HG03103 (cell line): Measurements from ENCODE around the gene ZFYVE1.
A peak's percentile ranks its signal among the peaks of the same experiment; 100 is the strongest.
"Not testable (repeated sequence)": the region's sequence is repeated elsewhere in the genome, so short reads cannot be mapped to it uniquely, and the experiment has no call there.

Experiments
- ATAC-seq: cut with Tn5 transposase; IDR thresholded peaks from one replicate; pipeline ENCODE4 v1.9.1; 2021; ENCODE audit warnings: low read depth; ENCODE audit not compliant: unreplicated experiment

Gene ZFYVE1, protein sequence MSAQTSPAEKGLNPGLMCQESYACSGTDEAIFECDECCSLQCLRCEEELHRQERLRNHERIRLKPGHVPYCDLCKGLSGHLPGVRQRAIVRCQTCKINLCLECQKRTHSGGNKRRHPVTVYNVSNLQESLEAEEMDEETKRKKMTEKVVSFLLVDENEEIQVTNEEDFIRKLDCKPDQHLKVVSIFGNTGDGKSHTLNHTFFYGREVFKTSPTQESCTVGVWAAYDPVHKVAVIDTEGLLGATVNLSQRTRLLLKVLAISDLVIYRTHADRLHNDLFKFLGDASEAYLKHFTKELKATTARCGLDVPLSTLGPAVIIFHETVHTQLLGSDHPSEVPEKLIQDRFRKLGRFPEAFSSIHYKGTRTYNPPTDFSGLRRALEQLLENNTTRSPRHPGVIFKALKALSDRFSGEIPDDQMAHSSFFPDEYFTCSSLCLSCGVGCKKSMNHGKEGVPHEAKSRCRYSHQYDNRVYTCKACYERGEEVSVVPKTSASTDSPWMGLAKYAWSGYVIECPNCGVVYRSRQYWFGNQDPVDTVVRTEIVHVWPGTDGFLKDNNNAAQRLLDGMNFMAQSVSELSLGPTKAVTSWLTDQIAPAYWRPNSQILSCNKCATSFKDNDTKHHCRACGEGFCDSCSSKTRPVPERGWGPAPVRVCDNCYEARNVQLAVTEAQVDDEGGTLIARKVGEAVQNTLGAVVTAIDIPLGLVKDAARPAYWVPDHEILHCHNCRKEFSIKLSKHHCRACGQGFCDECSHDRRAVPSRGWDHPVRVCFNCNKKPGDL

GRCh38 chr14:73026845-73027542, at the start of gene ZFYVE1:
TSS of gene ZFYVE1 (minus strand) at chr14:73027106. CDS start at chr14:73024508, 2,598 bp downstream.
- peak; percentile 96 for ATAC-seq

DNA sequence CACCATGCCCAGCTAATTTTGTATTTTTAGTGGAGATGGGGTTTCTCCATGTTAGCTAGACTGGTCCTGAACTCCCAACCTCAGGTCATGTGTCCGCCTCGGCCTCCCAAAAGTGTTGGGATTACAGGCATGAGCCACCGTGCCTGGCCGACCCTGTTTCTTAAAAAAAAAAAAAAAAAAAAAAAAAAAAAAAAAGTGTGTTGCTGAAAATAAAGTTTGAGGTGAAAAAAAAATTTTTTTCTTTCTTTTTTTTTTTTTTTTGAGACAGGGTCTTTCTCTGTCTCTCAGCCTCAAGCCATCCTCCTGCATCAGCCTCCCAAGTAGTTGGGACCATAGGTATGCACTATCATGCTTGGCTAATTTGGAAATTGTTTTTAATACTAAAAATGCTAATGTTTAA, 42.7 kb upstream of the ZFYVE1 start:
- no peak for ATAC-seq

DNA sequence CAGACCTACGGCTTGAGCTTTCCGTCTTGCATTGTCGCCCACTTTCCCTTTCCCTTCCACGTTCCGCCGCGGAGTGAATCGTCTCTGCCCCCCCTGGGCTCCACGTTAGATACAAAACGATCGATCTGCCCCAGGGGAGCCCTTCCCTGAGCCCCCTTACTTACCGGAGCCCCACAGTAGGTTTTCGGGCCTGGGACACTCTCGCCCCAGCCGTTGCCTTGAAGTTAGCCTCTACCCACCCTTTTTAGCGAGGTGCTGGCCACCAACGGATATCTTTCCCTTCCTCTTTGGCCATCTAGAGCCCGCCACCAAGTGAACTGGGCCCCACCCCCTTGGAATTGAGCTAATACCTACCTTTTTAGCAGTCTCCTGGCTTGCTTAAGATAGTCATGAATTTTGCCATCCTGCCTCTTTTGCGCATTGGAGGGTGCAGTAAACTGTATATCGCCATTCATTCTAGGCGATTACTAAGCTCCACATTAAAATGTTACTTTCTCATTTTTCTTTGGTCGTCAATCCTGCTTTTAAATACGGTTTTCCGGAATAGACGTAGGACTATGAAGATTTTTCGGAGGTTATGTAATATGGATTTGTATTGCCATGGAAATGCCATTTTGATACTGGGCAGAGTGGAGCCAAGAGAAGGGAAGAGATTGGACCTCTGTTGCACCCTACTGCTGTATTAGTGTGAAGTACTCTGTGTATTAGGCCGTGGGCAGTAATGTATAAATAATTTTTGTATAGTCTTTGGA, 32.2 kb upstream of the ZFYVE1 start:
- ATAC-seq = no peak

- ATAC-seq = peak; percentile 86
These were observed 31.5 kb upstream of the ZFYVE1 start, which contains the start of gene RBM25 for GRCh38 chr14:73058224-73058921. TSS of gene RBM25 (plus strand) at chr14:73058534. CDS start at chr14:73071642, 13,108 bp downstream.

DNA sequence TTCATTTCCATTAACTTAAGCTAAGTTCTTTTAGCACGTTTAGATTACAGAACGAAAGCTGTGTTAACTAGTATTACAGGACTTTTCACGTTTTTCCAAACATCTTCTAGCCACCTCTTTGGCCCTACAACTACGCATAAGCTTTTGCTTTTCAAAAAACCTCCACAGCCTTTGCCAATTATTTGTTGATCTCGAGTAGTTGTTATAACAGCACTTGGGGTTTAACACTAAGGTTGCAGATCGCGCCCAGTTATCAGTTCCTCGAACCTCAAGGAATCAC, 31.0 kb upstream of the ZFYVE1 start:
- no peak for ATAC-seq

GRCh38 chr14:73055251-73055650, 28.3 kb upstream of the ZFYVE1 start:
- ATAC-seq = no peak

GRCh38 chr14:73049428-73049827, 22.5 kb upstream of the ZFYVE1 start:
- no peak for ATAC-seq

- ATAC-seq = no peak
These were observed 20.9 kb upstream of the ZFYVE1 start for GRCh38 chr14:73047808-73048207.

DNA sequence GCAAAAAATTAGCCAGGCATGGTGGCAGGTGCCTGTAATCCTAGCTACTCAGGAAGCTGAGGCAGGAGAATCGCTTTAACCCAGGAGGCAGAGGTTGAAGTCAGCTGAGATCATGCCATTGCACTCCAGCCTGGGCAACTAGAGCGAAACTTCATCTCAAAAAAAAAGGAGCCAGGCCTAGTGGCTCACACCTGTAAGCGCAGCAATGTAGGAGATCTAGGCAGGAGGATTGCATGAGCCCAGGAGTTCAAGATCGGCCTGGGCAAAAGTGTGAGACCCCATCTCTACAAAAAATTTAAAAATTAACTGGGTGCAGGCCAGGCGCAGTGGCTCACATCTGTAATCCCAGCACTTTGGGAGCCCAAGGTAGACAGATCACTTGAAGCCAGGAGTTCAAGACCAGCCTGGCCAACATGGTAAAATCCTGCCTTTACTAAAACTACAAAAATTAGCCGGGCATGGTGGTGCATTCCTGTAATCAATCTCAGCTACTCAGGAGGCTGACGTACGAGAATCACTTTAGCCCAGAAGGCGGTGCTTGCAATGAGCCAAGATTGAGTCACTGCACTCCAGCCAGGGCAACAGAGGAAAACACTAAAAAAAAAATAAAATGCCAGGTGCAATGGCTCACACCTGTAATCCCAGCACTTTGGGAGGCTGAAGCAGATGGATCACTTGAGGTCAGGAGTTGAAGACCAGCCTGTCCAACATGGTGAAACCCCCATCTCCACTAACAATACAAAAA, 10.0 kb upstream of the ZFYVE1 start:
- not testable (repeated sequence) for ATAC-seq

DNA sequence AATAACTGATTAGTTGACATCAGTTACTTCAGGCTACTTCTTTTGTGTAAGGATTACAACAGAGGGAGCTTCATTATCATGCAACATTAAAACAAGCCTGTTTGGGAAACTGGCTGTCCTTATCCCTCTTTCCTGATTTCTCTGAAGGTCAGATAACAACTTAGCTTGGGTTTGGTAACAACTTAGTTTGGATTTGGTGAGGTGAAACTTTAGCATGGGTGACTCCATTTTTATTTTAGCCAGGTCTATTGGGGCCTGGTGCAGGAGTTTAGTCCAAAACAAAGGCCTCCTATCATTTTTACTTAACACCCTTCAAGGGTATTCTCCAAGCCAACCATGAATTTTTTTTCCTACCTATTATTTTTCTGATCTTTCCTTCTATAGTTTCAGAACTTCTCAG, 1.1 kb upstream of the ZFYVE1 start:
- ATAC-seq = no peak

DNA sequence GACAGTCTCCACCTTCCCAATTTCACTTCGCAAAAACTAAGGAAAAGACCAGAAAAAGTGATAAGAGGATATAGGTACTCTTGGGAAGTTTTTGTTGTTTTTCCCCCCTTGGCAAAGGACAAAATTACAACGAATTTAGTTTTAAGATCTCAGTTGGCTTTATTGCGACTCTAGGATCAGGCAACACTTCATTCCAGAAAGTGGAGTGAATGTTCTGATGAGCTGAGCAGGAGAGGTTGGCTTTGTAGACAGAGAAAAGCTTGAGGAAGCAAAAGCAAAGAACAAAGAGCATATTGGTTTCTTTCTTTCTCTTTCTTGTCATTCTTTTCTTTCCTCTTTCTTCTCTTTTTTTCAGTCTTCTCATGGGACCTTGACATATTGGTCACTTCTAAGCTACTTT, 640 bp upstream of the ZFYVE1 start:
- ATAC-seq = no peak

DNA sequence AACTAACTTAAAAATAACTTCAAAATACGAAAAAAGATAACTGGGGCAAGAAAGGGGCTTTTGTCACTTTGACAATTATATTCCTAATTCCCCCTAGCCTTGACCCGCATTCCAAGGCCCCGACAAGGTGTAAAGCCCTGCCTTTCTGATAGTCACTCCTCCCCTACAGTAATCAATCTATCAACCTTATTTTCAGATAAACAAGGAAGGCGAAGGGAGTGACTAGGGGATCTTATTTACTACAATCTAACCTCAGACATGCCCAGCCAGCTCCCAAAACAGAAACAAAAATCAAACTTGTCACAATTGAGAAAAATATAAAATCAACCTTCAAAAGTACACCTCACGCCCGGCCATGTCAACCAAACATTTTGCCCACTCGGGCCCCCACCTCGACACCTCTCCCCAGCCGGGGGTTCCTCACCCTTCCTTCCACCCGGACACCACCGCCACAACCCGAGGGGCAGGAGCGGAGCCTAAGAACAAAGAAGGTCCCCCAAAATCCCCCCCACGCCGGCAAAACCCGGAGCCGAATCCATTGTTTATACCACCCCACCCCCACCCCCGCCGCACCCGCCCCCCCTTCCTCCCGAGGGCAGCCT, 562 bp downstream of the ZFYVE1 start:
- no peak for ATAC-seq

DNA sequence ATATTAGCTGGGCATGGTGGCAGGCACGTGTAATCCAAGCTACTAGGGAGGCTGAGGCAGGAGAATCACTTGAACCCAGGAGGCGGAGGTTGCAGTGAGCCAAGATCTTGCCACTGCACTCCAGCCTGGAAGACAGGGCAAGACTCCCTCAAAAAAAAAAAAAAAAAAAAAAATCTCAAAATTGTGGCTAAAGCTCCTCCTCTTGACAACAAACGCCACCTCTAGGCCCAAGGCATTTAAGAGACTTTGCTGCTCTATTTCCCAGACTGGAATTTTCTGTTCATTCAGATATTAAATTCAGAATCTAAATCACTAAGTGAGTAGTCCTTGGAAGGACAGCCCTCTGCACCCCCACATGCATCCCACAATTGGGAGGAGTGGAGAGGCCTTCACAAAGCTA, 1.4 kb downstream of the ZFYVE1 start:
- ATAC-seq = no peak

- no peak for ATAC-seq
These were observed 4.9 kb downstream of the ZFYVE1 start for GRCh38 chr14:73022051-73022450.

DNA sequence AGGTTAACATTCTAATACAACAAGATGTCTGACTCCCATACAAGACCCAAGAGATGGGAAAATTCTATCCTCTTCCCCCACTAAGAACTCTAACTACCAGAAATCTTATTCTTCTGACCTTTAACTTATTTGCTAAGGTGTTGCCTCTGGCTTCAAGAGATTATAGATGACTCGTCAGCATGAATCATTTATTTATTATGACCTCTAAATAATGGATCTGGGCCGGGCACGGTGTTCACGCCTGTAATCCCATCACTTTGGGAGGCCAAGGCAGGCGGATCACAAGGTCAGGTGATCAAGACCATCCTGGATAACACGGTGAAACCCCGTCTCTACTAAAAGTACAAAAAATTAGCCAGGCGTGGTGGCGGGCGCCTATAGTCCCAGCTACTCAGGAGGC, 10.9 kb downstream of the ZFYVE1 start:
- not testable (repeated sequence) for ATAC-seq

DNA sequence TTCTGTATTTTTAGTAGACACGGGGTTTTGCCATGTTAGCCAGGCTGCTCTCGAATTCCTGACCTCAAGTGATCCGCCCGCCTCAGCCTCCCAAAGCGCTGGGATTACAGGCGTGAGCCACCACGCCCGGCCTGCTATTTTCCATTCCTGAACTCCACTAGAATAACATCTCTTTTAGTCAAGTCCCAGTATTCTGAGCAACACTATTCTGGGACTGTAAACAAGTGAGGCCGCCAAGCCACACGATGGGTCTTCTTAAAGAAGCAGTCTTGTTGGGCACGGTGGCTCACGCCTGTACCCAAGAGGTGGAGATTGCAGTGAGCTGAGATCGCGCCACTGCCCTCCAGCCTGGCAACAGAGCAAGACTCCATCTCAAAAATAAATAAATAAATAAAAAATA, 11.4 kb downstream of the ZFYVE1 start:
- not testable (repeated sequence) for ATAC-seq

- no peak for ATAC-seq
These were observed 12.8 kb downstream of the ZFYVE1 start for GRCh38 chr14:73014105-73014504.

GRCh38 chr14:73011189-73011588, 15.7 kb downstream of the ZFYVE1 start:
- ATAC-seq = not testable (repeated sequence)

DNA sequence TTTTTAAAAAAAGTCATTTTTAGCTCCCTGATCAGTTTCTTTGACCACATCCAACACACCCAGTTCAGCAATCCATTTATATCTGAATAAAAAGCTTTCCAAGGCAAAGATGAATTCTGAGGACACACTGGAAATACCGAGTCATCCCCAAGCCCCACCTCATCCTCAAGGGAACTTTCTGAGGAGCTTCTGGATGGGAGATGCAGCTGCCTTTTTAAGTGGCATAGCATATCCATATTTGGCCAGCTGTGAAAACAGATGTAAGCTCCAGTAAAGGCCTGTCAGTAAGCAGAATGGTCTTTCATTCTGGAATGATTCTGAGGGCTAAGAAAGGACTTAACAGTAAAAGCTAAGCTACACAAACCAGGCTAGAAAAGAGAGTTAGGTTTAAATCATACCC, 18.4 kb downstream of the ZFYVE1 start:
- no peak for ATAC-seq
